Keratinocyte (primary cell): Measurements from ENCODE around the gene NPIPB6.

Experiments used
- EZH2 ChIP-seq: IDR thresholded peaks from one replicate; pipeline ENCODE4 v1.6.1; 2012; ENCODE audit warnings: inconsistent platforms, mild to moderate bottlenecking, low read length, moderate library complexity
- TF ChIP-seq, protein P1 (sequence below), 3 experiments: IDR thresholded peaks in 1 of 3; conservative IDR thresholded peaks in 1 of 3; optimal IDR thresholded peaks in 1 of 3; 2 replicates in 2 of 3; 3 replicates in 1 of 3; pipeline versions ENCODE3 to v1.5.1; 2011; ENCODE audit warnings: low read length in 3 of 3, mild to moderate bottlenecking in 3 of 3, moderate library complexity in 2 of 3, control low read depth in 1 of 3, inconsistent platforms in 1 of 3; ENCODE audit not compliant: insufficient read depth in 2 of 3; ENCODE audit errors: extremely low read depth in 1 of 3

DNA sequence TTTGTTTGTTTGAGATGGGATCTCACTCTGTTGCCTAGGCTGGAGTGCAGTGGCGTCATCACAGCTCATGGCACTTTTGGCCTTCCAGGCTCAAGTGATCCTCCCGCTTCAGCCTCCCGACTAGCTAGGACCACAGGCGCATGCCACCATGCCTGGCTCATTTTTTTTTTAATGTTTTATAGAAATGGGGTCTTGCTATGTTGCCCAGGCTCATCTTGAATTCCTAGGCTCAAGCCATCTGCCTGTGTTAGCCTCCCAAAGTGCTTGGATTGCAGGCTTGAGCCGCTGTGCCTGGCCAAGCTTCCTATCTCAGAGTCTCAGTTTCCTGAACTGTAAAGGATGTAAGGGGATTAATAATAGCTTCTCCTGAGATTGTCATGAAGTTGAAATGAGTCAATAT is 63.0 kb downstream of the NPIPB6 start:
- TF ChIP-seq, protein P1, sequence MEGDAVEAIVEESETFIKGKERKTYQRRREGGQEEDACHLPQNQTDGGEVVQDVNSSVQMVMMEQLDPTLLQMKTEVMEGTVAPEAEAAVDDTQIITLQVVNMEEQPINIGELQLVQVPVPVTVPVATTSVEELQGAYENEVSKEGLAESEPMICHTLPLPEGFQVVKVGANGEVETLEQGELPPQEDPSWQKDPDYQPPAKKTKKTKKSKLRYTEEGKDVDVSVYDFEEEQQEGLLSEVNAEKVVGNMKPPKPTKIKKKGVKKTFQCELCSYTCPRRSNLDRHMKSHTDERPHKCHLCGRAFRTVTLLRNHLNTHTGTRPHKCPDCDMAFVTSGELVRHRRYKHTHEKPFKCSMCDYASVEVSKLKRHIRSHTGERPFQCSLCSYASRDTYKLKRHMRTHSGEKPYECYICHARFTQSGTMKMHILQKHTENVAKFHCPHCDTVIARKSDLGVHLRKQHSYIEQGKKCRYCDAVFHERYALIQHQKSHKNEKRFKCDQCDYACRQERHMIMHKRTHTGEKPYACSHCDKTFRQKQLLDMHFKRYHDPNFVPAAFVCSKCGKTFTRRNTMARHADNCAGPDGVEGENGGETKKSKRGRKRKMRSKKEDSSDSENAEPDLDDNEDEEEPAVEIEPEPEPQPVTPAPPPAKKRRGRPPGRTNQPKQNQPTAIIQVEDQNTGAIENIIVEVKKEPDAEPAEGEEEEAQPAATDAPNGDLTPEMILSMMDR (optimal IDR thresholded peaks at IDR 0.05 in 1 of 3, IDR thresholded peaks at IDR 0.05 in 1 of 3, conservative IDR thresholded peaks at IDR 0.05 in 1 of 3; ENCODE audit: extremely low read depth in 1 of 3, insufficient read depth in 2 of 3, low read length in 3 of 3), result no peak
- TF ChIP-seq EZH2, result no peak
